Sigmoid colon (tissue), 7 donors: ENCODE measurements around the gene FAXC. TPM values are rescaled to one million over a fixed set of nuclear protein-coding genes. Genes with fewer than 3 reads are reported as not detected.

Experiments used
- DNase-seq: peaks from one replicate; pipeline ENCODE4 v3.0.0-alpha.2; 2019
- H3K27ac ChIP-seq, 4 donors: fragments of 200-600 bp; sonication (generic); one replicate each; pipeline ENCODE4 v1.5.1; 2016 to 2019; ENCODE audit warnings: mild to moderate bottlenecking in 1 of 4
- H3K27me3 ChIP-seq, 3 donors: fragments of 200-600 bp; sonication (generic); one replicate each; pipeline ENCODE4 v1.5.1; 2019; ENCODE audit warnings: mild to moderate bottlenecking in 1 of 3
- H3K36me3 ChIP-seq, 4 donors: fragments of 200-600 bp; sonication (generic); one replicate each; pipeline ENCODE4 v1.5.1; 2016 to 2019
- H3K4me1 ChIP-seq, 4 donors: fragments of 200-600 bp; sonication (generic); one replicate each; pipeline ENCODE4 v1.5.1; 2017 to 2019
- H3K4me3 ChIP-seq, 4 donors: fragments of 200-600 bp; sonication (generic); one replicate each; pipeline ENCODE4 v1.5.1; 2017 to 2019; ENCODE audit warnings: mild to moderate bottlenecking in 2 of 4, moderate library complexity in 1 of 4
- H3K9me3 ChIP-seq, 4 donors: fragments of 200-600 bp in 3 of 4; sonication (generic) in 3 of 4; one replicate each; pipeline versions ENCODE4 v1.5.1 to v1.6.1; 2013 to 2019
- EP300 ChIP-seq, 4 donors: sonication (generic); formaldehyde crosslinking; IDR thresholded peaks; one replicate each; pipeline ENCODE4 v1.6.1; 2017; ENCODE audit warnings: antibody characterized with exemption in 4 of 4
- POLR2A ChIP-seq, 2 donors: fragments of 450-650 bp; IDR thresholded peaks; one replicate each; pipeline ENCODE4 v1.6.1; 2016; ENCODE audit warnings: antibody characterized with exemption in 2 of 2, mild to moderate bottlenecking in 2 of 2, moderate library complexity in 2 of 2
- POLR2AphosphoS5 ChIP-seq, 4 donors: sonication (generic); formaldehyde crosslinking; IDR thresholded peaks; one replicate each; pipeline ENCODE4 v1.6.1; 2017; ENCODE audit warnings: antibody characterized with exemption in 4 of 4
- WGBS, 2 donors: extraction: QIAGEN DNeasy Blood & Tissue Kit; methylation state at CpG; one replicate each; pipeline ENCODE4 v1.1.7; 2013; 5-methylcytosine and 5-hydroxymethylcytosine counted together
- intact Hi-C: fragments of 100-400 bp; cut with DNase I; formaldehyde crosslinking; loops from one replicate; pipeline ENCODE4 v1.15.1; 2023
- polyA plus RNA-seq, 3 donors: library from polyadenylated mRNA; stranded (reverse); fragments of 200-250 nt; gene quantifications; one replicate each; pipeline ENCODE4 v1.2.3, GENCODE V29; 2013
- total RNA-seq, 4 donors: library from RNA; depleted of rRNA; stranded (reverse); fragments of >200 nt; gene quantifications; one replicate each; pipeline ENCODE4 v1.1.0, GENCODE V29; 2016
- TF ChIP-seq, protein P1 (sequence below), 4 experiments: fragments of 450-650 bp in 3 of 4; fragments of 200-600 bp in 1 of 4; IDR thresholded peaks; one replicate each; pipeline ENCODE4 v1.5.1; 2016 to 2019; ENCODE audit warnings: antibody characterized with exemption in 4 of 4, mild to moderate bottlenecking in 3 of 4, moderate library complexity in 2 of 4
- donor health status: healthy with polysubstance abuse.
- donor health status: Bipolar disorder and iron deficiency.
- donor health status: healthy.

The FAXC gene
- total and polyA plus RNA-seq, 7 donors, result under 0.01 to 54.0 (median 23.1) TPM

DNA sequence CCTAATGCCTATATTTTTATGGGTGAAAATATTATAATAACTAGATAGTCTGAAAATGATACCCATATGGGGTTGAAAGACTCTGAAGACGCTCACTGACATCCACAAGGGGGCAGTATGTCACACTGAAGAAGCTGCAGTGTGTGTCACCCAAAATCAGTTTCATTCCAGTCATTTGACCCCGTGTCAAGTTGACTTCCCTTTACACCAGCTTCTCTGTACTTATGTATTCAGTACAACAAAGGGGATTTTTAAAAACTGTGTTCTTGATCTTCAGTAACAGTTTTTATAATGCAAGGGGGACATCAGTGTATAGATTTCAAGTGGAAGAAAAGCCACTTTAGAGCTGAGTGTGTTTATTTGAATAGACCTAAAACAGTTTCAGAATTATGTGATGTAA is 19.3 kb downstream of the FAXC start:
- 0 to 2% methylated on average over 2 of the region's 2 CpGs for whole genome bisulfite sequencing, 2 donors

DNA sequence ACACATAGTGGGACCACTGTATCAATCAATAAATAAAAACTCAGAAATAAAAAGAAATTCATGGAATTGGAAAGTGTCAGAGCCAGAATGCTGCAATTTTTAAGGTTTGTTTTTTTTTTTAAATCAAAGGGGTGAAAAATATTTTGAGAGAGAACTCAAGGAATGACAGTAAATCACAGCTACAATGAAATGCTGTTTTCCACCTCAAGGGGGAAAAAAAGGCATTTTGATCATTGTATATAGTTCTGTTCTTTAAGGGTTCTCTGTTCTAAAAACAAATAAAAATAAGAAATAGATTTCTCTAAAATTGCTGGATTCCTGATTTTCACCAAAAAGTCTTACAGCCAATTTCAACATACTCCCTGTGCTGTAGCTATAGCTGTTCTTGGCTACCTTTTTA is 24.5 kb downstream of the FAXC start:
- no peaks in the 10 kb centered on the region for H3K9me3 ChIP-seq
- TF ChIP-seq POLR2AphosphoS5 (IDR thresholded peaks at IDR 0.05) (no peak), POLR2A (IDR thresholded peaks at IDR 0.05) (no peak)
- no peak overlapping the region for H3K4me3 ChIP-seq
- peaks cover 0 to 6% (median 0%) of the 10 kb centered on the region in 4 donors for H3K4me1 ChIP-seq
- no peak overlapping the region for H3K27ac ChIP-seq
- no peaks in the 10 kb centered on the region for H3K27me3 ChIP-seq
- H3K36me3 ChIP-seq, result peaks cover 0 to 36% (median 11%) of the 10 kb centered on the region in 4 donors
- DNase-seq, result no peak
- intact Hi-C loops, result no loop called here

More for the DNA sequence above, 19.3 kb downstream of the FAXC start:
- no peak for DNase-seq
- Histone ChIP-seq H3K27ac (peak overlapping the region in 1 of 4 donors; percentile 41), H3K36me3 (peaks cover 0 to 28% (median 6%) of the 10 kb centered on the region in 4 donors), H3K9me3 (no peaks in the 10 kb centered on the region), H3K27me3 (no peaks in the 10 kb centered on the region), H3K4me3 (no peak overlapping the region), H3K4me1 (peaks cover 0 to 11% (median 7%) of the 10 kb centered on the region in 4 donors)
- TF ChIP-seq POLR2AphosphoS5 (IDR thresholded peaks at IDR 0.05), result no peak
- TF ChIP-seq, protein P1, sequence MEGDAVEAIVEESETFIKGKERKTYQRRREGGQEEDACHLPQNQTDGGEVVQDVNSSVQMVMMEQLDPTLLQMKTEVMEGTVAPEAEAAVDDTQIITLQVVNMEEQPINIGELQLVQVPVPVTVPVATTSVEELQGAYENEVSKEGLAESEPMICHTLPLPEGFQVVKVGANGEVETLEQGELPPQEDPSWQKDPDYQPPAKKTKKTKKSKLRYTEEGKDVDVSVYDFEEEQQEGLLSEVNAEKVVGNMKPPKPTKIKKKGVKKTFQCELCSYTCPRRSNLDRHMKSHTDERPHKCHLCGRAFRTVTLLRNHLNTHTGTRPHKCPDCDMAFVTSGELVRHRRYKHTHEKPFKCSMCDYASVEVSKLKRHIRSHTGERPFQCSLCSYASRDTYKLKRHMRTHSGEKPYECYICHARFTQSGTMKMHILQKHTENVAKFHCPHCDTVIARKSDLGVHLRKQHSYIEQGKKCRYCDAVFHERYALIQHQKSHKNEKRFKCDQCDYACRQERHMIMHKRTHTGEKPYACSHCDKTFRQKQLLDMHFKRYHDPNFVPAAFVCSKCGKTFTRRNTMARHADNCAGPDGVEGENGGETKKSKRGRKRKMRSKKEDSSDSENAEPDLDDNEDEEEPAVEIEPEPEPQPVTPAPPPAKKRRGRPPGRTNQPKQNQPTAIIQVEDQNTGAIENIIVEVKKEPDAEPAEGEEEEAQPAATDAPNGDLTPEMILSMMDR (IDR thresholded peaks at IDR 0.05), result peak; percentile 41 to 75 (median 58)
- intact Hi-C loops, result loop anchor here (5.0 kb wide), 1 partner anchor 192 kb away; no protein-coding TSS in a partner anchor

- H3K27me3 ChIP-seq, result no peaks in the 10 kb centered on the region
- no peaks in the 10 kb centered on the region for H3K9me3 ChIP-seq
- WGBS, 2 donors, result 88 to 95% methylated on average over 3 of the region's 3 CpGs
- TF ChIP-seq EP300 (IDR thresholded peaks at IDR 0.05) (no peak), POLR2A (IDR thresholded peaks at IDR 0.05) (no peak), POLR2AphosphoS5 (IDR thresholded peaks at IDR 0.05) (no peak)
- TF ChIP-seq, protein P1 (IDR thresholded peaks at IDR 0.05), result no peak
- no peak overlapping the region for H3K27ac ChIP-seq
- H3K36me3 ChIP-seq, result peaks cover 0 to 30% (median 5%) of the 10 kb centered on the region in 4 donors
- intact Hi-C loops, result no loop called here
- DNase-seq, result no peak
- H3K4me3 ChIP-seq, result no peak overlapping the region
- no peaks in the 10 kb centered on the region for H3K4me1 ChIP-seq
Observed at GRCh38 chr6:99318566-99318965, 30.9 kb downstream of the FAXC start.

DNA sequence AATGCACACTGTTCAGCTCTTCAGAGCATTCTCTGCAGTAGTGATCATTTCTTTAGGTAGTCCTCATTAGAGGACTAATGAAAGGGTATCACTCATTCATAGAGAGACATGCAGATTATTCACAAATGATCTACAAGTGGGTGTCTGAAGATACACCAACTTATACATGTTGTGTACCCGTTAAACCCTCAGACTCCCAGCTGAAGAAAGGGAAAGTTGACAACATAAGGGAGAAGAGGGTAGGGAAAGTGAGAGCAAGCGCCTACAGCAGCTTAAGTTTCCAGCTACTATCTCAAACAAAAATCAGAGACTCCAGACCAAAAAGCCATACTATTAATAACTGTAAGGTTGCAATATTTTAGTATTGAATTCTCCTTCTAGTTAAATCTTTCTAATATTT is 37.1 kb downstream of the FAXC start:
- H3K27me3 ChIP-seq, result no peaks in the 10 kb centered on the region
- peaks cover 0 to 9% (median 4%) of the 10 kb centered on the region in 4 donors for H3K36me3 ChIP-seq
- no peaks in the 10 kb centered on the region for H3K4me1 ChIP-seq
- no peak for DNase-seq
- WGBS, 2 donors, result 44 to 71% methylated on average over 2 of the region's 2 CpGs
- H3K4me3 ChIP-seq, result no peak overlapping the region
- no peaks in the 10 kb centered on the region for H3K9me3 ChIP-seq
- H3K27ac ChIP-seq, result no peak overlapping the region
- intact Hi-C loops, result no loop called here
- TF ChIP-seq POLR2A (IDR thresholded peaks at IDR 0.05), result no peak
- TF ChIP-seq EP300 (IDR thresholded peaks at IDR 0.05), result no peak
- no peak for TF ChIP-seq POLR2AphosphoS5 (IDR thresholded peaks at IDR 0.05)
- TF ChIP-seq, protein P1 (IDR thresholded peaks at IDR 0.05), result no peak

GRCh38 chr6:99310553-99310952 is 38.9 kb downstream of the FAXC start:
- WGBS, 2 donors, result 96 to 100% methylated on average over 1 of the region's 1 CpG
- Histone ChIP-seq H3K27me3 (no peaks in the 10 kb centered on the region), H3K27ac (no peak overlapping the region), H3K4me3 (no peak overlapping the region), H3K9me3 (no peaks in the 10 kb centered on the region), H3K36me3 (peaks cover 0 to 22% (median 9%) of the 10 kb centered on the region in 4 donors), H3K4me1 (no peaks in the 10 kb centered on the region)
- intact Hi-C loops, result no loop called here
- no peak for DNase-seq
- no peak for TF ChIP-seq POLR2AphosphoS5 (IDR thresholded peaks at IDR 0.05)
- no peak for TF ChIP-seq EP300 (IDR thresholded peaks at IDR 0.05)
- TF ChIP-seq POLR2A (IDR thresholded peaks at IDR 0.05), result no peak
- TF ChIP-seq, protein P1 (IDR thresholded peaks at IDR 0.05), result no peak
